ENCODE data around the gene RNF44.

DNA sequence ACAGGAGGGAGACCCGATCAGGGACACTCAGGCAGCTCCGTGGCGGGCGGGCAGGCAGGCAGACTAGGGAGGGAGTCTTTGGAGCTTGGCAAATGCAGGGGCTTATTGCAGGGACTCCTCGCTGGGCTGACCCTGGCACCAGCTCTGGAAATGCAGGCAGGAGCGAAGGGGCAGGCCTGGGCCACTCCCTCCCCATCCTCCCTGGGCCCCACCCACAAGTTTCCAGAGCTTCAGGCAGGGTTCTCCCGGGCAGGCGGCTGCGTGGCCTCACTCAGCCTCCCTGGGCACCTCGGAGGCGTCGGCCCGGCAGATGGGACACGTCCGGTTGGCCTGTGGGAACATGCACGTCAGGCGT lies 8.5 kb downstream of the RNF44 start:
- TF ChIP-seq EZH2phosphoT487 (IDR thresholded peaks at IDR 0.05; ENCODE audit: borderline replicate concordance, low read depth, low read length) = no peak
- TF ChIP-seq CTCF (conservative IDR thresholded peaks at IDR 0.05; ENCODE audit: low read length) = no peak
